ENCODE measurements around the gene MYCN.

GRCh38 chr2:15901095-15901807 lies 39.1 kb upstream of the MYCN start:
- TF ChIP-seq POLR2A (IDR thresholded peaks at IDR 0.05; ENCODE audit: low read depth, low read length) (no peak), TAF1 (IDR thresholded peaks at IDR 0.05; ENCODE audit: borderline replicate concordance, low read depth, low read length) (no peak)

Data from GM12892 (cell line).